SK-N-SH treated with all-trans-retinoic acid at 6 μM for 48 hours (cell line): ENCODE measurements around the gene PRR7.

Experiments used
- ATAC-seq: fragments of 200-7000 bp; cut with Tn5 transposase; 3 replicates; pipeline ENCODE4 v1.9.1; 2020; ENCODE audit warnings: mild to moderate bottlenecking, moderate library complexity
- ARNTL ChIP-seq: fragments of 450-650 bp; formaldehyde crosslinking; IDR thresholded peaks from 2 replicates; pipeline ENCODE4 v1.5.0; 2020; ENCODE audit warnings: low read depth, mild to moderate bottlenecking, moderate library complexity, borderline replicate concordance
- CREB5 ChIP-seq: fragments of 250-450 bp; sonication (Bioruptor Pico); IDR thresholded peaks from 2 replicates; pipeline ENCODE4 v1.5.1; 2020; ENCODE audit warnings: low read depth, mild to moderate bottlenecking, moderate library complexity
- CSDC2 ChIP-seq: fragments of 250-450 bp; sonication (Bioruptor Pico); IDR thresholded peaks from 2 replicates; pipeline ENCODE4 v1.5.0; 2020; ENCODE audit warnings: mild to moderate bottlenecking, moderate library complexity
- CSRNP3 ChIP-seq: fragments of 250-450 bp; sonication (Bioruptor Pico); IDR thresholded peaks from 2 replicates; pipeline ENCODE4 v1.5.1; 2021; ENCODE audit warnings: mild to moderate bottlenecking, moderate library complexity
- ESRRG ChIP-seq: fragments of 250-450 bp; sonication (Bioruptor Pico); IDR thresholded peaks from 2 replicates; pipeline ENCODE4 v1.6.1; 2021; ENCODE audit warnings: mild to moderate bottlenecking
- GLIS3 ChIP-seq: fragments of 250-450 bp; sonication (Bioruptor Pico); IDR thresholded peaks from 2 replicates; pipeline ENCODE4 v1.5.0; 2020; ENCODE audit warnings: mild to moderate bottlenecking, moderate library complexity
- ISL1 ChIP-seq: fragments of 250-450 bp; sonication (Bioruptor Pico); IDR thresholded peaks from 2 replicates; pipeline ENCODE4 v2.1.2; 2022; ENCODE audit warnings: mild to moderate bottlenecking, moderate library complexity
- OSR1 ChIP-seq: fragments of 250-450 bp; sonication (Bioruptor Pico); IDR thresholded peaks from 2 replicates; pipeline ENCODE4 v1.8.0; 2022; ENCODE audit warnings: moderate library complexity, mild to moderate bottlenecking, inconsistent platforms
- PATZ1 ChIP-seq: fragments of 250-450 bp; sonication (Bioruptor Pico); IDR thresholded peaks from 2 replicates; pipeline ENCODE4 v1.8.0; 2020; ENCODE audit warnings: mild to moderate bottlenecking, moderate library complexity, borderline replicate concordance
- PPARA ChIP-seq: fragments of 250-450 bp; sonication (Bioruptor Pico); IDR thresholded peaks from 2 replicates; pipeline ENCODE4 v1.5.0; 2020; ENCODE audit warnings: mild to moderate bottlenecking, borderline replicate concordance
- RARB ChIP-seq: fragments of 250-450 bp; sonication (Bioruptor Pico); IDR thresholded peaks from 2 replicates; pipeline ENCODE4 v1.8.0; 2021; ENCODE audit warnings: mild to moderate bottlenecking, moderate library complexity
- SNAI2 ChIP-seq: fragments of 250-450 bp; sonication (Bioruptor Pico); IDR thresholded peaks from 2 replicates; pipeline ENCODE4 v1.5.0; 2020; ENCODE audit warnings: mild to moderate bottlenecking, moderate library complexity
- TOX ChIP-seq: fragments of 250-450 bp; sonication (Bioruptor Pico); IDR thresholded peaks from 2 replicates; pipeline ENCODE4 v1.8.0; 2021; ENCODE audit warnings: mild to moderate bottlenecking, moderate library complexity, borderline replicate concordance
- TSHZ2 ChIP-seq: fragments of 250-450 bp; sonication (Bioruptor Pico); IDR thresholded peaks from 2 replicates; pipeline ENCODE4 v1.5.0; 2020; ENCODE audit warnings: mild to moderate bottlenecking, moderate library complexity
- ZC3H10 ChIP-seq: fragments of 250-450 bp; sonication (Bioruptor Pico); IDR thresholded peaks from 2 replicates; pipeline ENCODE4 v1.5.1; 2021; ENCODE audit warnings: mild to moderate bottlenecking, moderate library complexity
- ZFP3 ChIP-seq: fragments of 250-450 bp; sonication (Bioruptor Pico); IDR thresholded peaks from 2 replicates; pipeline ENCODE4 v1.5.0; 2020; ENCODE audit warnings: mild to moderate bottlenecking, moderate library complexity
- ZFP30 ChIP-seq: fragments of 450-650 bp; formaldehyde crosslinking; IDR thresholded peaks from 2 replicates; pipeline ENCODE4 v1.5.0; 2022; ENCODE audit warnings: mild to moderate bottlenecking, moderate library complexity
- ZNF565 ChIP-seq: fragments of 450-650 bp; formaldehyde crosslinking; conservative IDR thresholded peaks from 2 replicates; pipeline ENCODE4 v1.5.0; 2020; ENCODE audit warnings: low read depth, mild to moderate bottlenecking, moderate library complexity
- ZNF70 ChIP-seq: fragments of 450-650 bp; formaldehyde crosslinking; IDR thresholded peaks from 2 replicates; pipeline ENCODE4 v1.5.0; 2020; ENCODE audit warnings: mild to moderate bottlenecking, moderate library complexity
- ZNF8 ChIP-seq: fragments of 450-650 bp; formaldehyde crosslinking; IDR thresholded peaks from 2 replicates; pipeline ENCODE4 v1.5.0; 2020; ENCODE audit warnings: mild to moderate bottlenecking, moderate library complexity

PRR7 gene

GRCh38 chr5:177438468-177438867 is 8.1 kb upstream of the PRR7 start:
- no peak for ATAC-seq
- TF ChIP-seq GLIS3 (no peak), ZNF8 (no peak)

GRCh38 chr5:177439518-177440053 is 7.0 kb upstream of the PRR7 start:
- no peak for ATAC-seq
- TF ChIP-seq RARB (CRISPR knock-in tag) (no peak), OSR1 (CRISPR knock-in tag) (no peak), ZNF8 (no peak), CREB5 (no peak), GLIS3 (no peak), ZNF565 (no peak), ISL1 (CRISPR knock-in tag) (no peak), CSDC2 (CRISPR knock-in tag) (no peak), ARNTL (CRISPR knock-in tag) (no peak), ESRRG (CRISPR knock-in tag) (no peak)

- no peak for ATAC-seq
- no peak for TF ChIP-seq CSRNP3 (CRISPR knock-in tag)
Measured at GRCh38 chr5:177440211-177440989, 6.2 kb upstream of the PRR7 start.

GRCh38 chr5:177440990-177441780 is 5.4 kb upstream of the PRR7 start:
- ATAC-seq: no peak
- TF ChIP-seq SNAI2 (CRISPR knock-in tag) (no peak), TOX (CRISPR knock-in tag) (no peak), ZNF565 (no peak), PATZ1 (no peak), ZNF70 (no peak), ESRRG (CRISPR knock-in tag) (no peak), PPARA (no peak), ZFP3 (CRISPR knock-in tag) (no peak), RARB (CRISPR knock-in tag) (no peak), ISL1 (CRISPR knock-in tag) (no peak)

GRCh38 chr5:177442066-177442826 is 4.4 kb upstream of the PRR7 start:
- no peak for TF ChIP-seq TSHZ2 (CRISPR knock-in tag)
- no peak for TF ChIP-seq ZNF70
- no peak for TF ChIP-seq ZC3H10 (CRISPR knock-in tag)
- TF ChIP-seq GLIS3: no peak
- TF ChIP-seq ZFP30: no peak
- no peak for TF ChIP-seq ZNF565
- no peak for TF ChIP-seq CREB5
- TF ChIP-seq OSR1 (CRISPR knock-in tag): no peak
- no peak for ATAC-seq
